Trophoblast cell (in vitro differentiated cells and primary cell): ENCODE results near the gene FNDC3B.
"Not testable (repeated sequence)": the region's sequence is repeated elsewhere in the genome, so short reads cannot be mapped to it uniquely, and the experiment has no call there.

Experiments used
- DNase-seq, 2 donors: peaks; one replicate each; pipeline ENCODE4 v3.0.0-alpha.2; 2016
- H2AFZ ChIP-seq: 2 replicates; pipeline ENCODE4 v1.6.1; 2013; ENCODE audit warnings: low read length, moderate library complexity, mild to moderate bottlenecking; ENCODE audit not compliant: insufficient read depth, poor library complexity
- H2AK5ac ChIP-seq: 2 replicates; pipeline ENCODE4 v1.6.1; 2013; ENCODE audit warnings: mild to moderate bottlenecking, low read length
- H2BK120ac ChIP-seq: 2 replicates; pipeline ENCODE4 v1.6.1; 2013; ENCODE audit warnings: low read length, mild to moderate bottlenecking, moderate library complexity; ENCODE audit not compliant: insufficient read depth, poor library complexity
- H2BK12ac ChIP-seq: 2 replicates; pipeline ENCODE4 v1.6.1; 2013; ENCODE audit warnings: mild to moderate bottlenecking, low read length, moderate library complexity
- H2BK5ac ChIP-seq: 2 replicates; pipeline ENCODE4 v1.6.1; 2013; ENCODE audit warnings: low read length, low read depth, moderate library complexity, mild to moderate bottlenecking; ENCODE audit not compliant: poor library complexity
- H3K14ac ChIP-seq: 2 replicates; pipeline ENCODE4 v1.6.1; 2013; ENCODE audit warnings: mild to moderate bottlenecking, low read length
- H3K18ac ChIP-seq: 2 replicates; pipeline ENCODE4 v1.6.1; 2013; ENCODE audit warnings: mild to moderate bottlenecking, low read length
- H3K23ac ChIP-seq: 2 replicates; pipeline ENCODE4 v1.6.1; 2013; ENCODE audit warnings: low read length
- H3K27ac ChIP-seq: 2 replicates; pipeline ENCODE4 v1.5.1; 2013; ENCODE audit warnings: low read depth, mild to moderate bottlenecking, inconsistent platforms, low read length, moderate library complexity
- H3K27me3 ChIP-seq: 2 replicates; pipeline ENCODE4 v1.6.1; 2013; ENCODE audit warnings: inconsistent platforms, mild to moderate bottlenecking, low read length, moderate library complexity; ENCODE audit not compliant: insufficient read depth
- H3K36me3 ChIP-seq, 2 experiments: 1 replicate in 1 of 2; 2 replicates in 1 of 2; pipeline ENCODE4 v1.6.1; 2013; ENCODE audit warnings: low read length in 2 of 2, mild to moderate bottlenecking in 2 of 2, moderate library complexity in 1 of 2; ENCODE audit not compliant: insufficient read depth in 2 of 2, control insufficient read depth in 1 of 2
- H3K4ac ChIP-seq: 2 replicates; pipeline ENCODE4 v1.6.1; 2013; ENCODE audit warnings: low read depth, mild to moderate bottlenecking, low read length, moderate library complexity
- H3K4me1 ChIP-seq, 2 experiments: 1 replicate in 1 of 2; 2 replicates in 1 of 2; pipeline ENCODE4 v1.6.1; 2013; ENCODE audit warnings: low read length in 2 of 2, mild to moderate bottlenecking in 2 of 2, moderate library complexity in 1 of 2; ENCODE audit not compliant: insufficient read depth in 2 of 2, control insufficient read depth in 1 of 2
- H3K4me2 ChIP-seq: 2 replicates; pipeline ENCODE4 v1.6.1; 2013; ENCODE audit warnings: inconsistent platforms, mild to moderate bottlenecking, low read length, moderate library complexity
- H3K4me3 ChIP-seq: 2 replicates; pipeline ENCODE4 v1.5.1; 2013; ENCODE audit warnings: mild to moderate bottlenecking, low read depth, low read length, inconsistent platforms
- H3K79me1 ChIP-seq: one replicate; pipeline ENCODE4 v1.6.1; 2013; ENCODE audit warnings: low read length
- H3K79me2 ChIP-seq: 2 replicates; pipeline ENCODE4 v1.6.1; 2013; ENCODE audit warnings: low read length, mild to moderate bottlenecking; ENCODE audit not compliant: control insufficient read depth, insufficient read depth, poor library complexity
- H3K9ac ChIP-seq: 2 replicates; pipeline ENCODE4 v1.6.1; 2013; ENCODE audit warnings: mild to moderate bottlenecking, low read length
- H3K9me3 ChIP-seq: 2 replicates; pipeline ENCODE4 v1.6.1; 2013; ENCODE audit warnings: low read depth, mild to moderate bottlenecking, control low read depth, inconsistent platforms, low read length; ENCODE audit not compliant: insufficient read depth
- H4K12ac ChIP-seq: 2 replicates; pipeline ENCODE4 v1.6.1; 2013; ENCODE audit warnings: low read depth, mild to moderate bottlenecking, low read length, moderate library complexity
- H4K8ac ChIP-seq: 2 replicates; pipeline ENCODE4 v1.6.1; 2013; ENCODE audit warnings: low read depth, mild to moderate bottlenecking, low read length, moderate library complexity
- H4K91ac ChIP-seq: one replicate; pipeline ENCODE4 v1.6.1; 2013; ENCODE audit warnings: low read depth, mild to moderate bottlenecking, low read length, moderate library complexity
- WGBS: extraction: QIAGEN DNeasy Blood & Tissue Kit; methylation state at CpG from one replicate; pipeline ENCODE4 v1.1.7; 2013; ENCODE audit warnings: missing lambda C conversion rate; ENCODE audit not compliant: insufficient read length, insufficient coverage; ENCODE audit errors: extremely low coverage; 5-methylcytosine and 5-hydroxymethylcytosine counted together

Gene FNDC3B

GRCh38 chr3:171995486-171995885 is 43.9 kb upstream of the FNDC3B start:
- no peaks in the 10 kb centered on the region for H3K79me1 ChIP-seq
- no peak overlapping the region for H2AFZ ChIP-seq
- no peaks in the 10 kb centered on the region for H3K9me3 ChIP-seq
- H3K4me2 ChIP-seq, result no peak overlapping the region
- H4K91ac ChIP-seq, result no peak overlapping the region
- H3K18ac ChIP-seq, result no peak overlapping the region
- no peak overlapping the region for H2BK12ac ChIP-seq
- no peak overlapping the region for H3K4ac ChIP-seq
- no peak overlapping the region for H4K12ac ChIP-seq
- no peak overlapping the region for H2BK5ac ChIP-seq
- no peak overlapping the region for H4K8ac ChIP-seq
- no peak for DNase-seq
- no peak overlapping the region for H2AK5ac ChIP-seq
- H3K27me3 ChIP-seq, result no peaks in the 10 kb centered on the region
- H3K27ac ChIP-seq, result no peak overlapping the region
- no peak overlapping the region for H3K14ac ChIP-seq
- H3K4me1 ChIP-seq, result no peaks in the 10 kb centered on the region
- H3K36me3 ChIP-seq, result no peaks in the 10 kb centered on the region
- H3K4me3 ChIP-seq, result no peak overlapping the region
- H3K79me2 ChIP-seq, result no peaks in the 10 kb centered on the region
- no peak overlapping the region for H2BK120ac ChIP-seq
- no peak overlapping the region for H3K23ac ChIP-seq
- no peak overlapping the region for H3K9ac ChIP-seq

GRCh38 chr3:171996178-171996817 is 43.1 kb upstream of the FNDC3B start:
- Histone ChIP-seq H2AFZ (no peak overlapping the region), H3K27me3 (no peaks in the 10 kb centered on the region), H2BK5ac (no peak overlapping the region), H3K79me2 (no peaks in the 10 kb centered on the region), H3K9me3 (no peaks in the 10 kb centered on the region), H2BK120ac (no peak overlapping the region), H3K4me1 (no peaks in the 10 kb centered on the region), H3K18ac (no peak overlapping the region), H3K4ac (no peak overlapping the region), H3K9ac (no peak overlapping the region), H3K36me3 (no peaks in the 10 kb centered on the region), H2AK5ac (no peak overlapping the region), H3K4me2 (no peak overlapping the region), H3K14ac (no peak overlapping the region), H2BK12ac (no peak overlapping the region), H3K23ac (no peak overlapping the region), H4K12ac (no peak overlapping the region), H3K79me1 (no peaks in the 10 kb centered on the region), H3K27ac (no peak overlapping the region), H3K4me3 (no peak overlapping the region), H4K8ac (no peak overlapping the region), H4K91ac (no peak overlapping the region)
- no peak for DNase-seq
- no CpG with 5 or more reads among the region's 2 CpGs for WGBS

GRCh38 chr3:171998731-171999130 is 40.6 kb upstream of the FNDC3B start:
- H3K23ac ChIP-seq, H3K79me1 ChIP-seq, H3K4ac ChIP-seq, H3K79me2 ChIP-seq, H2AK5ac ChIP-seq, H3K9me3 ChIP-seq, H3K9ac ChIP-seq, H2BK120ac ChIP-seq, H4K12ac ChIP-seq, DNase-seq, H3K4me1 ChIP-seq, H3K4me3 ChIP-seq, H3K36me3 ChIP-seq, H3K14ac ChIP-seq, H2AFZ ChIP-seq, H2BK5ac ChIP-seq, H3K27ac ChIP-seq, H2BK12ac ChIP-seq, H3K18ac ChIP-seq, H3K4me2 ChIP-seq, H4K8ac ChIP-seq, H3K27me3 ChIP-seq, H4K91ac ChIP-seq: not testable (repeated sequence)
- WGBS, result no CpG with 5 or more reads among the region's 24 CpGs

GRCh38 chr3:172001616-172002015 is 37.8 kb upstream of the FNDC3B start:
- H4K91ac ChIP-seq, H3K79me2 ChIP-seq, H3K9me3 ChIP-seq, H3K14ac ChIP-seq, H3K9ac ChIP-seq, H2BK12ac ChIP-seq, H2AFZ ChIP-seq, H4K12ac ChIP-seq, H3K4me2 ChIP-seq, H2AK5ac ChIP-seq, H3K27me3 ChIP-seq, H2BK120ac ChIP-seq, H3K23ac ChIP-seq, H3K4me1 ChIP-seq, H4K8ac ChIP-seq, H3K36me3 ChIP-seq, H2BK5ac ChIP-seq, H3K27ac ChIP-seq, H3K18ac ChIP-seq, H3K4ac ChIP-seq, H3K4me3 ChIP-seq, DNase-seq, H3K79me1 ChIP-seq: not testable (repeated sequence)
- no CpG with 5 or more reads among the region's 1 CpG for WGBS
